DND-41 (cell line): Measurements from ENCODE around the gene GRIFIN.

Experiments
- ATAC-seq: fragments of 200-7000 bp; cut with Tn5 transposase; 3 replicates; pipeline ENCODE4 v1.9.1; 2021; ENCODE audit warnings: low read depth; ENCODE audit not compliant: insufficient read depth
- DNase-seq: peaks from one replicate; pipeline ENCODE4 v3.0.0-alpha.2; 2020
- H2AFZ ChIP-seq: 2 replicates; pipeline ENCODE4 v1.6.0; 2012; ENCODE audit warnings: low read depth, low read length
- H3K27ac ChIP-seq: 2 replicates; pipeline ENCODE4 v1.5.1; 2012; ENCODE audit warnings: low read length, inconsistent platforms
- H3K27me3 ChIP-seq: fragments of 200-600 bp; sonication (generic); 2 replicates; pipeline ENCODE4 v1.6.0; 2012; ENCODE audit warnings: low read length, mild to moderate bottlenecking, inconsistent platforms; ENCODE audit not compliant: insufficient read depth, poor library complexity
- H3K36me3 ChIP-seq: 2 replicates; pipeline ENCODE4 v1.5.1; 2012; ENCODE audit warnings: low read length, inconsistent platforms; ENCODE audit not compliant: insufficient read depth
- H3K4me1 ChIP-seq: 2 replicates; pipeline ENCODE4 v1.5.1; 2012; ENCODE audit warnings: mild to moderate bottlenecking, low read length; ENCODE audit not compliant: insufficient read depth
- H3K4me2 ChIP-seq: 2 replicates; pipeline ENCODE4 v1.6.0; 2012; ENCODE audit warnings: mild to moderate bottlenecking, moderate library complexity, low read length, inconsistent platforms; ENCODE audit not compliant: insufficient read depth
- H3K4me3 ChIP-seq, 2 experiments: fragments of 200-600 bp in 1 of 2; shearing (Covaris generic) in 1 of 2; 2 replicates each; pipeline ENCODE4 v1.5.1; 2012 to 2016; ENCODE audit warnings: inconsistent platforms in 2 of 2, low read length in 2 of 2, mild to moderate bottlenecking in 2 of 2, low read depth in 1 of 2, moderate library complexity in 1 of 2
- H3K79me2 ChIP-seq: 2 replicates; pipeline ENCODE4 v1.6.0; 2012; ENCODE audit warnings: low read length, inconsistent platforms; ENCODE audit not compliant: insufficient read depth
- H3K9ac ChIP-seq: 2 replicates; pipeline ENCODE4 v1.6.0; 2012; ENCODE audit warnings: low read depth, mild to moderate bottlenecking, inconsistent platforms, low read length, moderate library complexity
- H3K9me3 ChIP-seq: 2 replicates; pipeline ENCODE4 v1.5.1; 2012; ENCODE audit warnings: low read length, moderate library complexity, mild to moderate bottlenecking, inconsistent platforms; ENCODE audit not compliant: insufficient read depth, severe bottlenecking
- H4K20me1 ChIP-seq: 2 replicates; pipeline ENCODE4 v1.6.0; 2012; ENCODE audit warnings: low read length; ENCODE audit not compliant: insufficient read depth
- CTCF ChIP-seq: IDR thresholded peaks from 2 replicates; pipeline ENCODE4 v1.5.1; 2012; ENCODE audit warnings: borderline replicate concordance, low read length, moderate library complexity, mild to moderate bottlenecking; ENCODE audit not compliant: poor library complexity, severe bottlenecking; ENCODE audit errors: extremely low read depth
- EZH2 ChIP-seq: IDR thresholded peaks from 3 replicates; pipeline ENCODE4 v1.6.1; 2012; ENCODE audit warnings: borderline replicate concordance, low read depth, mild to moderate bottlenecking, moderate library complexity, low read length, inconsistent platforms; ENCODE audit not compliant: severe bottlenecking

The GRIFIN gene

GRCh38 chr7:2517026-2517425 is 40.8 kb upstream of the GRIFIN start:
- Histone ChIP-seq H3K36me3 (no peaks in the 10 kb centered on the region), H3K9me3 (no peaks in the 10 kb centered on the region), H3K4me3 (no peak overlapping the region), H3K4me1 (peaks cover 26% of the 10 kb centered on the region), H3K4me2 (no peak overlapping the region), H3K79me2 (no peaks in the 10 kb centered on the region), H3K27ac (no peak overlapping the region), H4K20me1 (peaks cover 19% of the 10 kb centered on the region), H3K27me3 (peaks cover 8% of the 10 kb centered on the region), H2AFZ (no peak overlapping the region), H3K9ac (no peak overlapping the region)
- DNase-seq: no peak
- TF ChIP-seq CTCF (no peak), EZH2 (no peak)
- ATAC-seq: no peak

GRCh38 chr7:2516194-2516555 is 40.0 kb upstream of the GRIFIN start:
- Histone ChIP-seq H2AFZ (no peak overlapping the region), H3K9me3 (no peaks in the 10 kb centered on the region), H3K4me3 (no peak overlapping the region), H3K4me1 (peaks cover 17% of the 10 kb centered on the region), H4K20me1 (peaks cover 13% of the 10 kb centered on the region), H3K27me3 (peaks cover 8% of the 10 kb centered on the region), H3K27ac (no peak overlapping the region), H3K9ac (no peak overlapping the region), H3K79me2 (no peaks in the 10 kb centered on the region), H3K4me2 (no peak overlapping the region), H3K36me3 (no peaks in the 10 kb centered on the region)
- TF ChIP-seq EZH2 (no peak), CTCF (no peak)
- ATAC-seq: no peak
- no peak for DNase-seq

GRCh38 chr7:2515424-2516193 is 39.4 kb upstream of the GRIFIN start:
- Histone ChIP-seq H3K4me2 (no peak overlapping the region), H3K9ac (no peak overlapping the region), H3K4me1 (peaks cover 15% of the 10 kb centered on the region), H3K36me3 (no peaks in the 10 kb centered on the region), H3K79me2 (no peaks in the 10 kb centered on the region), H3K27ac (no peak overlapping the region), H4K20me1 (peaks cover 11% of the 10 kb centered on the region), H3K4me3 (no peak overlapping the region), H2AFZ (no peak overlapping the region), H3K27me3 (peaks cover 7% of the 10 kb centered on the region), H3K9me3 (no peaks in the 10 kb centered on the region)
- DNase-seq: no peak
- no peak for ATAC-seq
- TF ChIP-seq EZH2: no peak
- no peak for TF ChIP-seq CTCF
